Skin of body (tissue), 2 donors: ENCODE results near the gene CCDC6. TPM values are rescaled to one million over a fixed set of nuclear protein-coding genes. Genes with fewer than 3 reads are reported as not detected.
A peak's percentile ranks its signal among the peaks of the same experiment; 100 is the strongest.
"Not testable (repeated sequence)": the region's sequence is repeated elsewhere in the genome, so short reads cannot be mapped to it uniquely, and the experiment has no call there.

Experiments
- DNase-seq: peaks from one replicate; lab custom pipeline; 2025; lab: John Stamatoyannopoulos, UW
- total RNA-seq: library from RNA; depleted of rRNA; stranded (reverse); fragments of >200 nt; gene quantifications from one replicate; pipeline ENCODE4 v1.2.3, GENCODE V29; 2014

The CCDC6 gene
- total RNA-seq, 1 donor from 2014 or later = 36.9 TPM

DNA sequence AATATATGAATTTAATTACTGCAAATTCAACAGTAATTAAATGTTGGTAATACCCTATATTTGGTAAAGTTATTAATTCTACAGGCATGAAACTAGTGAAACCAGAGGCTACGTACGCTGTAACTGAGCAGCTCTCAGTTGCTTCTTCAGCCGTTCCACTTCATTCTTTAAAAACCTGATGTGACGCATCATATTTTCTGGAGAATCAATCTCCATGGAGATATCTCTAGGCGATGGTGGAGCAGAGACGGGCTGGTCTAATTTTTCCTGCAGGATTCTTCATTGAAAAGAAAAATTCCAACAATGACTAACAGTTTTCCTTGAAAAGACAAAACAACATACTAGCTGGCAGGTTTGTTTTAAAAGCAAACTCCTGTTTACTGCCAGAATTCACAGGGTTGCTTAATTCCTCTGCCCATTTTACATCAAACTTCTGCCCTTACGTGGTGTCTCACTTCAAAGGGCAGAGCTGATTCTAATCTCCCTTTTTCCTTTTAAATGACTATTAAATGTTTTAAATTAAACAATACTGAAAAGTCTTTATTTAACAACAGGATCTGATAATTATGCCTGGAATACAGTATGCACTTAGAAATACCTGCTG, 93.7 kb downstream of the CCDC6 start:
- no peak for DNase-seq

GRCh38 chr10:59809644-59809974, 96.7 kb downstream of the CCDC6 start:
- DNase-seq = no peak

DNA sequence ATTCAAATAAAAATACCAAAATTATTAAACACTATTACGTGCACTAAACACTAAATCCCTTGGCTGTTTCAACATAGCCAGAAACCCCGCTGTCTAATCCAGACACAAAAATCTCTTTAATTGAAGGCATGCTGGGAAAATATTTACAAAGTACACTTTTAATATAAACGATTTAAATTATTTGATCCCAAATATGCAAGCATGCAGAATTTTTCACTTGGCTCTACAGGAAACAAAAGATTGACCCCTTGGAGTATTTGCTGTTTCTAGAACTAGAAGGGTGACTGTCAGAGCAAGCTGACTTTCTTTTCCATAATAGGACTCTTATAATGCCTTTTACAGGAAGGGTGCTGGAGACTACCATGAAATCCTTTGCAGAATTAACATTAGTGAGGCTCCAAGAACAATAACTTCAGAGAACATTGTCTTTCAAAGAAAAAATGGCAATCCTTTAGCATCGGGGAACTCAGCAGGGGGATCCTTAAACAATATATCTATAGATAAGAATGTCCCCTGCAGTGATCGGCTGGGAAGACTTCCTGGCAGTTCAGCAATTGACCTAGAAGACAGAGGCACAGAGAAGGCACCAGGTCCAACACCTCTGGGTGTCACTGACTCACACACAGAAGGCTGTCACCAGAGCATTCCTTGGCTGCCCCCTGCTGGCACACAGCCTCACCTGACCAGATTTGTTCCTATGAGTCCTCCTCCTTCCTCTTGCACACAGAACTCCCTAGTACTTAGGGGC, 97.3 kb downstream of the CCDC6 start:
- no peak for DNase-seq

- no peak for DNase-seq
Measured at GRCh38 chr10:59807629-59808620, 98.4 kb downstream of the CCDC6 start.

DNA sequence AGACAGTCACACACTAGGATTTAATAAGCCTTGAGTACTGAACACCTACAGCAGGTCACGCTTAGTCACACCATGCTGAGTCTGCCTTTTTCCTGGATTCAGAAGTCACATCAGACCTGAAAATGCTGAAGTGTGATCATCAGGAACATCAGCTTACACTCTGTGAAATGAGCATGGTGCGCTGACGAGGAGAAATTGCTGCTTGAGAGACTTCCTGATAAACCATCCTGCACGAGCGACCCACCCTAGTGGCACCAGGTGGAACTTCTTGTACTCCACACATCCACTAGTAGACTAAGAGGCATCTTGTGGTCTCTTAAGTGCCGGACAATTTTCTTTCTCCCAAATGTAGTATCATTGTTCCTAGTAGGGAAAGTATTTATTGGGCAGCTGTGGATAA, 101.3 kb downstream of the CCDC6 start:
- no peak for DNase-seq

DNA sequence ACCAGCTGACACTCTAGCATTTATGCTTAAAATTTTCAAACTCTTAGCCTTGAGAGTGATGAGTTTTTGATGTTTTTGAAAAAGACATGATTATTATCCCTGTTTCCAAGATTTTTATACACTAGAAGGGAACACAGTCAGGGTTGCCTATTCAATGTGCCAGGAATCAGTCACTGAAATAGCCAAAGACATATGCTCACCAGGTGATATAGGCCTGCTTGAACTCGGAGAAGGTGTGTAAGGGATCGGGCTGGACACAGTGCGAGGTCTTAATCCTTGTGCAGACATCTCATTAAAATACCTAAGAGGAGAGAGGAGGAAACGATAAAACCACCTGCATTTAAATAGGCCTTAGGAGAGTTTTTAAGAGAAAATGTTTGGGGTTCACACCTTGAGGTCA, 102.1 kb downstream of the CCDC6 start:
- no peak for DNase-seq

DNA sequence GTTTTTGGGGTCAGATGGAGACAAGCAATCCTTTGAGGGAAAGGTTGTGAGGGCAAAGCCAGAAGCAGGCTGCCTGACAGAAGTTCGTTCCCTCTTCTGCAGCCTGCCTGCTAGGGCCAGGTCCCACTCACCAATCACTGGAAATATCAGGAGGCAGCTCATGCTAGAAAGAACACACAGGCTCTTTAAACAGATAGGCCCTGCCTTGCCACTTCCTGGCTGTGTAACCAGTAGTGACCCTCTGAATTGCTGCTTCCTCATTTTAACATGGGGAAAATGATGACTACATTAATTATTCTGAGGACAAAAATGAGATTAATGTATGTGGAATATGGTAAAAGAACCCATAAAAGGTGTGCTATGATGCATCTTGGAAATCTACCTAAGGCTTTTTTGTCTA, 102.6 kb downstream of the CCDC6 start:
- DNase-seq = no peak

DNA sequence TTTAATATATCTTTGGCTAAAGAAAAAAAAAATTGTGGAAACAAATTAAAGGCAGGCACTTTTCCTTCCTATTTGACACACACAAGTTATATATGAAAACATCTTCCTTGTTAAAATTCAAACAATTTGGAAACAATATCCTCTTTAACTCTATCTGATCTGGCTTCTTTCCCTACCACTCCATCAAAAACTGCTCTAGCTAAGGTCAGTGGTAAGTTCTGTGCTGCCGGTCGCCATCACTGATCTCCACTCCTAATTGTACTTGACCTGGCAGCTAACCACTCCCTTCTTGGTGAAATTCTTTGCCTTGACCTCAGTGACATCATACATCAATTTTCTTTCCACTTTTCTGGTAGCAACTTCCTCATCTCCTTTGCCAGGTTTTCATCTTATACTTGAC, 105.2 kb downstream of the CCDC6 start:
- DNase-seq = no peak

GRCh38 chr10:59799421-59799820, 106.9 kb downstream of the CCDC6 start:
- no peak for DNase-seq

DNA sequence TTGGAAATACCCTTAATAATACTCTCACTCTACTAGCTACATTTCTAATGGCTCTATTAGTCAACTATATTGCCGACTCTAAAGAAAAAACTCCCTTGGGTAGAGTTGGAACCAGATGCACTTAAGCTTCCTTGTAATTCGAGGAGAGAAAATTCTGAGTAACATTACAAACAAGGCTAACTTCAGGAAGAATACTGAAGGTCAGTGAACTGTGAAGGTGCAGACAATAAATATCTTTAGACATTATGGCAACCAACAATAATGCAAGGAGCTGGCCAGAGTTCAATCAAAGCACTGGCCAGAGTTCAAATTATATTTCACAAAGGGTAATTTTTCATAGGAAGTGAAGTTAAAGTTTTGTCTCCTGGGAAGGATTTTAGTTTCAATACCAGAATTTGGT, 112.4 kb downstream of the CCDC6 start:
- no peak for DNase-seq

- no peak for DNase-seq
Measured at GRCh38 chr10:59792812-59793211, 113.5 kb downstream of the CCDC6 start.

GRCh38 chr10:59791601-59792000, 114.8 kb downstream of the CCDC6 start:
- DNase-seq = no peak

DNA sequence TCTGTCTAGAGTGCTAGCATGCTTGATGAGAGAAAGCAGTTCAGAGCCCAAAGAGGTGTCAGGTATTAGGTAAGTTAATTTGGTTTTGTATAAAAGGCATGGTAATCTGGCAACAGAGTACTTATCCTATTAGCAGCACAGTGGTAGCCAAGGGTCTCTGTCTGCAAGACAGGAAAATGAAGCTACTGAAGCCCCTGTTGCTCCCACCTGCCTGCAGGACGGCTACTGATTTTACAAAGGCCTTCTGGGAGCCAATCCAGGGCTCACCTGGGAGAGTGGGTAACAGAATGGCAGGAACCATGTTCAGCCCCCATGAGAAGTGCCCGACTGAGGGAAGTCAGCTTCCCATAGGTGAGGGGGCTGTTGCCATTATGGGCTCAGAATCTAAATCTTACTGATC, 116.3 kb downstream of the CCDC6 start:
- not testable (repeated sequence) for DNase-seq

DNA sequence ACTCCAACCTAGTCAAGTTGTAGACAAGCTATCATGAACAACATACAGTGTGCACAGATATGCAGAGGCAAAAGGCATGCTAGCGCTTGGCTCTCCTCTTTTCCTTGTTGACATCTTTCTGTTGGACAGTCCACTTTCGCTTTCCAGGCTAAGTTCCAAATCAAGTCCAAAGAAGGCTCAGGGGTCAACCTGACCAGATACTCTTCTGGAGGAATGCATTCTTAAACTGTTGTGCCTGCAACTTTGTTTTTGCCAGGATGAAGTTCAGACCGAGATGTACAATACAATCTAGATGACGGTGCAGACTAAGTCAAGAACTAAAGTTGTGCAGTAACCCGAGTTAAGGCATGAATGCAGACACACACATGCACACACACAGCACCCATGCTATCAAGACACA, 117.4 kb downstream of the CCDC6 start:
- not testable (repeated sequence) for DNase-seq

DNA sequence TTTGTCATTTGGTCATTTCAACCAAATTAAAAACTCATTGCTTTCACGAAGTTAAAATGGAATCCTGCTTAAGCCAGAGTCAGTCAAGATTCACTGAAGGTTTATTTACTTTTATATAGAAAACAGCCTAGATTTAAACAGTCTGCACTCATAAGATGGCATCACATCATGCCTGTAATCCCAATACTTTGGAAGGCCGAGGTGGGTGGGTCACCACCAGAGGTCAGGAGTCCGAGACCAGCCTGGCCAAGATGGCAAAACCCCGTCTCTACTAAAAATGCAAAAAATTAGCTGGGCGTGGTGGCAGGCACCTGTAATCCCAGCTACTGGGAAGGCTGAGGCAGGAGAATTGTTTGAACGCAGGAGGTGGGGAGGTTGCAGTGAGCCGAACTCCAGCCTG, 119.3 kb downstream of the CCDC6 start:
- DNase-seq = not testable (repeated sequence)

- not testable (repeated sequence) for DNase-seq
Measured at GRCh38 chr10:59785476-59785875, 120.9 kb downstream of the CCDC6 start.

- DNase-seq = no peak
Measured at GRCh38 chr10:59781511-59781910, 124.8 kb downstream of the CCDC6 start.

GRCh38 chr10:59779756-59780533, 126.4 kb downstream of the CCDC6 start:
- peak; percentile 35 for DNase-seq

DNA sequence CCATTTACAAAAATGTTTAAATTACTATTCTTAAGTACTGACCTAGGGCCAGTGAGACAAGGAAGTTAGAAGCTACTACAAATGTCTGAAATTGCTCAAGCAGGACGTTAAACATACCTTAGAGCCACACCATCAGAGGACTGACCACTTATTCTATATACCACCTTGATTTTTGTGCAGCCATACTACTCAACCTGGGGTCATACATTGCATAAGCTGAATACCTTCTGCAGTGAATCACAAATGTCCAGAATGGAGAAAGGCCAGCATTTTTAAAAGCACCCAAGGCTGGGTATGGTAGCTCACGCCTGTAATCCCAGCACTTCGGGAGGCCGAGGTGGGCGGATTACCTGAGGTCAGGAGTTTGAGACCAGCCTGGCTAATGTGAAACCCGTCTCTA, 131.9 kb downstream of the CCDC6 start:
- no peak for DNase-seq

DNA sequence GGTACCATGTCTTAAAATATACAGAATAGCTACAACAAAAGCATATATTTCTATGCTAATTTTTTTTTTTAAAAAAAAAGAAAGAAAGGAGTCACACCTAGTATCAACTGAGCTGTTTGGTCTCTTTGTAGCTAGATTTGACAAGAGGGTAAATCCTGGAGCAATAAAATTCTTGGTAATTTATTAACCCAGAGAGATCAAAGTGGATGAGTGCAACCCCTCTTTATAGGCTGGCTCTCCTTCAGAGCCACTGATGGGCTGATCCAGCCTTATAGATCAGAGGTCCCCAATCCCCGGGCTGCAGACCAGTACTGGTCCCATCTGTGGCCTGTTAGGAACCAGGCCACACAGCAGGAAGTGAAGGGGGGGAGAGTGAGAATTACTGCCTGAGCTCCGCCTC, 133.3 kb downstream of the CCDC6 start:
- no peak for DNase-seq

DNA sequence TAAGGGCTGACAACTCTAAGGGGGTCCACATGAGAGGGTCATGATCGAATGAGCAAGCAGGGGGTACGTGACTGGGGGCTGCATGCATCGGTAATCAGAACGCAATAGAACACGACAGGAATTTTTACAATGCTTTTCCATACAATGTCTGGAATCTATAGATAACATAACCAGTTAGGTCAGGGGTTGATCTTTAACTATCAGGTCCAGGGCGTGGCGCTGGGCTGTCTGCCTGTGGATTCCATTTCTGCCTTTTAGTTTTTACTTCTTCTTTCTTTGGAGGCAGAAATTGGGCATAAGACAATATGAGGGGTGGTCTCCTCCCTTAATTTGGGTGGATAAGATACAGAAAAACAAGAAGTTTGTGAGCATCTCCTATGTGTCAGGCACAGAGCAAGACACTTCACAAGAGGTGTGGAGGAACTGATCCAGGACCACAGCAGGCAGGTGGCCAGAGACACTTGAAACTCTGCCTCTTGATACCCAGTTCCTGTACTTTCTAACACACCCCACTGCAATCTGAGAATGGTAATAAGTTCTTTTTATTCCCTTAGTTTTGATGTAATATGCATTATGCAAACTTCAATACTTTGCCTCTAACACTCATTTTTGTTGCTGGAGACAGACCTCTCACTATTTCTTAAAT, 135.1 kb downstream of the CCDC6 start:
- DNase-seq = no peak
